ENCODE measurements around the gene MTREX.

Gene MTREX

DNA sequence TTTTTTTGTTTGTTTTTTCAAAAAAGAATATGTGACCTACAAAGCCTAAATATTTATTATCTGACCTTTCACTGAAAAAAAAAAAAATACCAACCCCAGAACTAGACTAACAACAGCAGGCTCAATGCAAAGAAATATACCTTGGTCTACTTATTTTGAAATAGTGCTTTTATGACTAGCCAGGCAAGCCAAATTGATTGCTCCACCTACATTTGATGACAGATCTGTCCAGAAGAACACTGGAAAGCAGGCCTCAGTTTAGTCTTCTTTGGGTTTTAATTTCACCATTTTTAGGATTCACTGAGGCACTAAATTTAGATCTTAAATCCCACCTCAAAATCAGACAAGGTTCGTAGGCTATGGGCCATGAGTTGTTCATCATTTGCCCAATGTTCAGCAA is 129.7 kb downstream of the MTREX start:
- no peak for DNase-seq

DNA sequence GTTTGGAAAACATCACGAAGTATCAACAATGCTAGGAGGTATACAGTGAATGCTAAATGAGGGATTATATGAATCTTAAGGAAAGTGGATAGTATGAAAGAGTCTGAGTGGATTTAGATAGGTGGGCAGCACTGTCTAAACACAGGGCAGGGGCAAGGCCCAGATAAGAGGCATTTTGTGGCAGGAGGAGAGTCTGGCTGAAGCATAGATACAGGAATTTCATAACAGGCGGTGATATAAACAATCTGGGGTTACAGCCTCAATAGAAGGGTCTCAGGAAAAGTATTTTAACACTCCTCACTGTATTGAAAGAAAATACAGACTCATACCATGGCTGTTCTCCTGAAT is 130.0 kb downstream of the MTREX start:
- DNase-seq, result no peak

DNA sequence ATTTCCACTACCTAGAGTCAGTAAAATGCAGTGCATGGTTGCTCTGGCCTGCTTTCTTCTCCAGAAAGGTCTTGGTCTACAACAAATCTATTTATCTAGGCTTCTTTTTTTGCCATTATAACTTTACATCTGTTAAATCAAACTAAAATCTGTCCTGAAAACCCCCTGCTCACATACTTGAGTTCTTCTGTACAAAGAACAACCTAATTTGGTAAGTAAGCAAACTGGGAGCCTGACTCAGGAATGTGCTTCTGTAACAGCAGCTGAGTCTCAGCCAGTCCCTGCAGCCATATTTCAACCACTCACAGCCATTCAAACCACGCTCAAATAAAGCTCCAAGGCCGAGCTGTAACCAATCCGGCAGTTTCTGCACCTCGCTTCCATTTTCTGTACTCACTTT is 131.2 kb downstream of the MTREX start:
- DNase-seq, result no peak

DNA sequence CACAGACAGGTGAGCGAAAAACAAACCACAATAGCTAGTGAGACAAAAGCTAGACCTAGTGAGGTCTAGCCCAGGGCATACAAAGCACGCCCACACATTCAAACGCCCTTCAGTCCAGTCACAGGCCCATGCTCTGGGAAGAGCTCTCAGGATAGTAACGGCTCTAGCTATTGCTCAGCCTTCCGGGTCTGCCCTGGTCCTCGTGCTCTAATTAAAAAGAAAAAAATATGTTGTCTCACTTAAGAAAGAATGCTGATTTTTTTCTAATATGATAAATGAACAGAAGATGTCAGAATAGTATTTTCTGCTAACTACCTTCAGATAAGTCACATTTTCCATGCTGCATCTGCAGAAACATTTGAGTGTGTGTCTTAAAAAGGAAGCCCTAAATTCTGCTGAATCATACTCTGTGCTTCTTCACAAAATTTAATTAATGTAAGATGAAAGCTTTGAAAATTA is 132.4 kb downstream of the MTREX start:
- no peak for DNase-seq

DNA sequence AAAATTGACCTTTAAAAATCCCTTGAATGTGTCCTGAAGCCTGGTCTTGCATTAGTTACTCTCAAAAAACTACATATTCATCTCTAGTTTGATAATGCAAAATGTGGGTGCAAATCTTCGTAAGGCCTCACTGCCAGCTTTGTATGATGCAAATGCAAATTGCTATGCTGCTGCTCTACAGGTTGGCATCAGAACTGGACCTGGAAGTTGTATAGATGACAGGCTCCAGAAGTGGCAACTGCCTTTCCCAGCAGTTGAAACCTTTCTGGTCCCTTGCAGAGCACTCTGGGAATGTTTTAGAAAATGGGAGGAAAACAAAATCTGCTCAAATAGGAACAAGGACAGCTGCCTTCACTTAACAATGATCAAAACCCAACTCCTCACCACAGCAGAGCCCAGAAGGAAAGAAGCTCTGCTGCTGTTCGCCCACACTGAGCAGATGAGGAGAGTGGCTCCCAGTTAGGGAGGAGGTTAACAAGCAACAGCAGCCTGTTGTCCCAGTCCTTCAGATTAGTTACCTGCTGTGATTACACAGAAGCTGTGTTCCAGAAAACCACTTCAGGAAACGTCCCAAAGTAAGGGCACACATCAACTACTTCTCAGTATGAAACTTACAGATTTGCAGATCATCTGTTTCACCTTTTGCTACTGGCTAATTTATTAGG is 133.4 kb downstream of the MTREX start:
- no peak for DNase-seq

DNA sequence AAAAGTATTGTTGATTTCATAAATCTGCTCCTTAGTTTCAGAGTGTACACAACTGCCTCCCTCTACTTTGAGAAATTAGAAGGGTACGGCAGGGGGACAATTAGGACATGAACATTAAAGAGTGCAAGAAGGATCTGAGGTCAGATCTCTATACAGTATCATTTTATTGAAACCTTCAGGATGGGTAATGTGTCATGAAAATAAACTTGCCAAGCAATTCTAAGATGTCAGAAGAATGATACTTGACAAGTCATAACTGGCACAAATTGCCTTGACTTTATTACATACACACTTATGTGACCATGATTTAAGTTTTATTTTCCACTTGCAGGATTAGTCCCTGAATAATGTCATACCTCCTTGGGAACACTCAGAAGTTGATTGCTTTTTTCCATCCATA is 134.2 kb downstream of the MTREX start:
- DNase-seq, result no peak

DNA sequence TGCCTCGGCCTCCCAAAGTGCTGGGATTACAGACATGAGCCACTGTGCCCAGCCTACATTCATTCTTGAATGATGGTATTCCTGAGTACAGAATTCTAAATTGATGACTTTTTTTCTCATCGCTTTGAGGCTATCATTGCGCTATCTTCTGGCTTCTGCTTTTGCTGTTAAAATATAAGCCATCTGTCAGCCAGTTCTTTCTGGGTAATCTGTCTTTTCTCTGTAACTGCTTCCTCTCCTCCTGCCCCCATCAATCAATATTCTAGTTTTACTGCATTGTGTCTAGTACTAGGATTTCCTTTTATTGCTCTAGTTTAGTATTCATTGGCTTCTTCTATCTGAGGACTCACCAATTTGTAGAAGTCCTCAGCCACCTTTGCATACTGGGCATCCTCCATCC is 138.0 kb downstream of the MTREX start:
- DNase-seq, result no peak

DNA sequence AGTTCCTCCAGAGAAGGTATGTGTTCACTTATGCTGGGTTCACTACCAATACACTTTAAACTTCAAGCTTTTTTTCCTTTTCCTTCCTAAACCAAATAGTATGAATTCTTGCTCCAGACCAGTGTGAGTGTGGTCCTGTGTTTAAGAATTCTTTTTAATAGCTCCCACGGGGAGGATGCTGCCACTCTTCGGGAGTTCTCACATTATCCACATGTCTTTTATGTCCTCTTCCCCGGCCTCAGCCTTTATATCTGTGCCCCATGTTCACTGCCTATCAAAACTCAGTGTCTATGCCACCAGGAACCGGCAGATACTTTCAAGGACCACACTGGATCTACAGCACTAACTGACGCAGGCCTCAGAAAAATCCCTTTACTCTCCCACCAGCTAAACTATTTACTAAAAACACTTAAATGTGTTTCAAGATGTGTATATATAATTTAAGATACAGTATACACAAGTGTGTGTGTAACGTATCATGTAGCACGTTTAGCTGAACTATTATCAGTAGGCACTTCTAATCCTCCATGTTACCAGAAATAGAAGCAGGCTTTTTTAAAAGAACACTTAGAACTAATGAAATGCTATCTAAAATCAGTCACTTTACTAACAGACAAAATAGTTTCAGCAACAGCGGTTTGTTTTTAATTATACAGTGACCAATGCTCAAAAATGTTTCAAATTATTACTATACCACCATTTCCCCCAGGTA is 139.0 kb downstream of the MTREX start:
- DNase-seq, result no peak

DNA sequence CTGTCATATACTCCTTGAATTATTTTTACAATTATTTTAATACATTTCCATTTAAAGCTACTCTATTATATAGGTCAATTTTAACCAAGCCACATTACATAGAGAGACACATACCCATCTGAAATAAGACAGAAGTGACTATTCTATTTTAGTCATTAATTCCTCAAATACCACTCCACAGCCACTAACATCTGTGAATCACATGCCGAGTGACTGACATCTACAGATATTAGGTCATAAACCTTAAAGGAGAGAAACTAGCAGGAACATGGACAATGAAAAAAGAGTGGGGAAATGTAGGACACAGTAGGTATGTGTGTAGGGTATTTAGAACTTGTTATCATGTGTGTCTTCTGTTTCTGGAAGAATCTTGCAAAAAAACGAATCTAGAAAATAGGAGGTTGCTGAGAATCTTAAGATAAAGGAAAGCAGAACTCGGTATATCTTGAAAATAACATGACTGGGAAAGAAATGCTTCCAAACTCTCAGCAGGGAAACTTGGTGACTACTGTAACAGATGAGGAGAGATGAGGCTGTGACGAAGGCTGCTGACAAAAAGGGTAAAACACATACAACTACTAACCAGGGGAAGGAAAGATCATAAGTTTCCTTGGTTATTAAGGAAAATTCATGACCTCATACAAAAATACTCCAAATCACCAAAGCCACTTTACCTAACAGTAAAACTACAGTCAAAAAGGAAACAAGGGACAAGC is 142.4 kb downstream of the MTREX start:
- DNase-seq, result no peak

DNA sequence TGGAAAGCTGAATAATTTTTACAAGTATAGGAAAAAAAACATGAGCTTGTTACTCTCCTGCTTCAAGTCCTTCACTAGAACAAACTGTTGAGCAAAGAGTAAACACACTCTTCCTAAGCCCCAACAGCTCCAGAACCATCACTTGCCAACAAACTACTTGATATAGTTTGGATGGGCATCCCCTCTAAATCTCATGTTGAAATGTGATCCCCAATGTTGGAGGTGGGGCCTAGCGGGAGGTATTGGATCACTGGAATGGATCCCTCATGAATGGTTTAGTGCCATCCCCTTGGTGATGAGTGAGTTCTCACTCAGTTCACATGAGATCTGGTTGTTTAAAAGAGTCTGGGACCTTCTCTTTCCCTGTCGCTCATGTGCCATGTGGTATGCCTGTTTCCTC is 144.2 kb downstream of the MTREX start:
- no peak for DNase-seq

DNA sequence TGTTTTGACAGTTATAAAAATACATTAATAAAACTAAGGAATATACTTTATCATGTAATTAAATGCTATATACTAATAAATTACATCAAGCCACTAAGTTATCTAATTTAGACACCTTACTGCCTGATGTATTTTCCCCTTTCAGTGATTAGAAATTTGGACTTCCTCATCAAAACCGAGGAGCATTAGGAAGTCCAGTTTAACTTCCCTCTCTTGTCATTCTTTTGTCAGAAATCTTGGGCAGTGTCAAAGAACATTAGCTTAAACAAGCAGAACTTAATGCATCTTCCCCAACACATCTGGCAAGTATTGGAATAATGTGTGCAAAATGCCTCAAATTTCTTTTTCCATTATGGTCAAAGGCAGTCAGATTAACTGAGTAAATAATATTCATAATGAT is 145.4 kb downstream of the MTREX start:
- DNase-seq, result no peak

DNA sequence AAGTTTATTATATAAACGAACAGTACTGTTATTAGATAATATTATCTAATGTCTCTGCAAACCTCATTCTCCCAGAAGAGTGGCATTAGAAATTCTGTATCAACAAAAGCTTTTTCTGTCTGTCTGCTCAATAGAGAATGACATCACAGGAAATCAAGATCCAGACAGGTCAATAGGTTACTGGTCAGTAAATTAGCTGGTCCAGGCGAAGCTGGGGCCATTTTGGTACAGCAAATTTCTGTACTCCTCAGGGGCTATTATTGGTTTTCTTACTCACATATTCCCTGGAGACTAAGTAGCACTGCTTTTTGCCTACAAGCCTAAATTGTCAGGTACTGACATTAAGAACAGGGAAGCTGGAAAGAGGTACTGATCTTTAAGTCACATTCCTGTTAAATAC is 146.5 kb downstream of the MTREX start:
- DNase-seq, result no peak

DNA sequence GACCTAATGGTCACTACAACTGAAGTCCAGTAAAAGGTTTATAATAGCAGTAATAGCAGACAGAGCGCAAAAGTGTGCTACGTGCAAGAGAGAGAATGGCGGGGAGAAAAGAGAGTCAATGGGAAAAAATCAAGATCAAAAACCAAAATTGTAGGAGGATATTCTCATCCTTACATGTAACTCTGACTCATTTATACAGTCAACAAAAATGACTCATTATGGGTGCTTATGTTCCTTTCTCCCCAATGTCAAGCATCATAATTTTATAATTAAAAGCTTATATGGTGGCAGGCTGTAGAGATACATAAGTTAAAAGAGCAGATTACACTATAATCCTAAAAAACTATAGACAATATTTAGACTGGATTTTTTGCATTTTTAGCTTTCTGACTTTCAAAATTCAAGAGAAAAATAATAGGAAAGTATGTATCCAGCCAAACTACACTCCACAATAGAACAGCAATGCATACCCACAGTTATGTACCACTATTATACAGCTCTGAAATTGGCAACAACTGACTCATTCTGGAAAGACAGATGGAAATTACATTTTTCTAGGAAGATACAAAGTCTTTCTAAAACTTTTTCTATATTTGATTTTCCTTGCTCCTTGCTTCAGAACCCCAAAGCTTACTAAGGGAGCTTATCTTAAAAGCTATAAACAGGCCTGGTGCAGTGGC is 148.6 kb downstream of the MTREX start:
- DNase-seq, result no peak

DNA sequence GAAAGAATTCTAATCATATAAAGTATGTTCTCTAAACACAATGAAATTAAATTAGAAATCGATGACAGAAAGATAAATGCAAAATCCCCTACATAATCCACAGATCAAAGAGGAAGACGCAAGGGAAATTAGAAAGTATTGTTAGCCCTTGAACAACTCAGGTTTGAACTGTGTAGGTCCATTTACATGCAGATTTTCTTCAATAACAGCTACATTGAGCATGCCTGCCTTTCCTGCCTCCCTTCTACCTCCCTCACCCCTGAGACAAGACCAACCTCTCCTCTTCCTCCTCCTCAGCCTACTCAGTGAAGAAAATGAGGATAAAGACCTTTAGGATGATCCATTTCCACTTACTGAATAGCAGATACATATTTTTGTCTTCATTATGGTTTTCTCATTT is 151.8 kb downstream of the MTREX start:
- no peak for DNase-seq

DNA sequence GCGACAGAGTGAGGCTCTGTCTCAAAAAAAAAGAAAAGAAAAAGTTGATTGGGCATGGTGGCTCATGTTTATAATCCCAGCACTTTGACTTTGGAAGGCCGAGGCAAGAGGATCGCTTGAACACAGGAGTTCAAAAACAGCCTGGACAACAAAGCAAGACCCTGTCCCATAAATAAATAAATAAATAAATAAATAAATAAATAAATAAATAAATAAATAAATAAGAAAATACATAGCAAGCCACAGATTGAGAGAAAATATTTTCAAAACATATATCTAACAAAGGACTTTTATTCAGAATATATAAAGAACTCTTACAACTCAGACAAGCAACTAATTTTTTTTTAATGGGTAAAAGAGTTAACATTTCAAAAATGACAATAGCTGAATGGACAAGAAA is 155.8 kb downstream of the MTREX start:
- DNase-seq, result no peak

DNA sequence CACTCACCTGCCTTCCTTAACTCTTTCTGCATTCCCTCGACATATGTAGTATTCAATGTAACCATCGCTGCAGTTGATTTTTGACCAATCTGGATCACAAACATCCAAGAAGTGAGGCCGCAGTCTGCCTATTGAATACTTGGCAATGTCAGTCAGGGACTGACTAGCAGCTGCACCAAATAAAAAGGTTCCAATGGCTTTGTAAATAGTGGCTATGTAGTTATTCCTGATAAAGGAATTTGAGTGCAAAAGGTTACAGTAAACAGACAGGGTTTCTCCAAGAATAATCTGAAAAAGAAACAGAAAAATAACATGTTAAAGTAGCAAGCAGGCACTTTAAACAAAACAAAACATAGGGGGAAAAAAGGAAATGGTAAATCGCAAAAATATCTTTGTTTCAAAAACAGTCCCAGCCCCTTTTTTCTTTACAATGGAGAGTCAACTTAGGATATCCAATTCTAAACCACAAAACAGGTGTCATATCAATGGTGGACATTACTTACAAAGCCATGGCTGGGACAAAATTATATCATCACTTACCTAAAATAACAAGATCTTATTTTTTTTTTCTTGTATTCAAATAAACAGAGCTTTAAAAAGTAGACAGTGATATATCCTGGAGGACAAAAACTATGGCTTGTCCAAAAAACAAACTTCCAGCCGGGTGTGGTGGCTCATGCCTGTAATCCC is 160.2 kb downstream of the MTREX start:
- no peak for DNase-seq

DNA sequence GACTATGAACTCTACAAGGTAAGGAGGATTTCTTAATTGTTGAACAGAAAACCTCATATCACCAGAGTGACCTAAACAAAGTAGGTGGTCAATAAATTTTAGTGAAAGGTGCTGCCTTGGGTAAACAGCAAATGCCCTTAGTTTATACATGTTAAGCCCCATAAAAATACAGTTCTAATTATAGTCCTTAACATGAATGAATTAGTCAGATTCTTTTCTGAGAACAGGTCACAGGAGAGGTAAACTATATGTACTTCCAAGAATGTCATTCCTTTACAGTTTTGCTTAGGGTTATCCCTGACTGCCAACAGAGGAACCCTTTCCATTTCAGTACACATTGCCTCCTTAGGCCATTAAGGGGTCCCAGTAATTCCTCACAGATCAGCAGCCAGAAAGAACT is 162.1 kb downstream of the MTREX start:
- DNase-seq, result no peak

DNA sequence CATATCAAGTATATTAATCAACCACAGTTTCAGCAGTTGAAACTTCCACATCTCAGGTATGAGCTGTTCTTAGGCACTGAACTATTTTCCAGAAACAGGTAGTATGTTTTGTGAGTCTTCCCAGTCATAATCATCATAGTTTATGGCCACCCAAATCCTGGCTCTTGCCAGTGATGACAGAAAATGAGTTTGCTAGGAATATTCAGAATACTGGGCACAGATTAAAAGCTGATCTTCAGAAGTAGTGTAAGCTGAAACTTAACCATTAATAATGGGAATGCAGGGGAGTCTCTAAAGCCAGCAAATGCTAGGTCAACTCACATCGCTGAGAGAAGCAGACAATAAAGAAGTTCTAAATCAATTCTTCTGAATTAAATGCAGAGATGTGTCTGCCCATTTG is 162.5 kb downstream of the MTREX start:
- no peak for DNase-seq

DNA sequence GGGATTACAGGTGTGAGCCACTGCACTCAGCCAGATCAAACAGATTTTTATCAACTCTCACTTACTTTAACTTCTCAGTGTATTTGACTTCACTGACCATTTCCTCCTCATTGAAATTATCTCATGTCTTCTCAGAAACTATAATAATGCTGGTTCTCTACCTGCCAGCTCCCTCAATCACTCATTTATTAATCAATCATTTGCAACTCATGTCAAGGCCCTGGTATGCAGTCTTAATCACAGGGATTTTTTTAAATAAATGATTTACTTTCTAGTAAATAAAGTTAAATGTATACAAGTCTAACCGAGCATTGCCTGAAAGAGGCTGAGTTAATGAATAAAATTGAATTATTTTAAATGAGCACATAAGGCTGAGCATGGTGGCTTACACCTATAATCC is 163.7 kb downstream of the MTREX start:
- no peak for DNase-seq

DNA sequence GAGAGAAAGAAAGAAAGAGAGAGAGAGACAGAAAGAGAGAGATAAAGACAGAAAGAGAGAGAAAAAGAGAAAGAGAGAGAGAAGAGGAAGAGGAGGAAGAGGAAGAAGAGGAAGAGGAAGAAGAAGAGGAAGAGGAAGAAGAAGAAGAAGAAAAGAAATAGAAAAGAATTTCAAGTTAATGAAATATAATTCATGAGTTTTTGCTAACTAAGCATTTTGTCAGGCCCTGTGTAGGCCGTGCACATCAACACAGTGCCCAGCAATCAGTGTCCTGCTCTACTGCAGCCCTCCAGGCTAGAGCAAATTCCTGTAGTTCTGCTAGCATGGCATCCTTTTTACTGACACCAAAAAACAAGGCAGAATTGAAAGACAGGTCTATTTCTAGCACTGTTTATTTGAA is 164.9 kb downstream of the MTREX start:
- no peak for DNase-seq
